ENCODE results near the gene MALRD1. TPM values are rescaled to one million over a fixed set of nuclear protein-coding genes. Genes with fewer than 3 reads are reported as not detected.

MALRD1 gene
- total RNA-seq, 1 donor from 2014 or later, result not detected

DNA sequence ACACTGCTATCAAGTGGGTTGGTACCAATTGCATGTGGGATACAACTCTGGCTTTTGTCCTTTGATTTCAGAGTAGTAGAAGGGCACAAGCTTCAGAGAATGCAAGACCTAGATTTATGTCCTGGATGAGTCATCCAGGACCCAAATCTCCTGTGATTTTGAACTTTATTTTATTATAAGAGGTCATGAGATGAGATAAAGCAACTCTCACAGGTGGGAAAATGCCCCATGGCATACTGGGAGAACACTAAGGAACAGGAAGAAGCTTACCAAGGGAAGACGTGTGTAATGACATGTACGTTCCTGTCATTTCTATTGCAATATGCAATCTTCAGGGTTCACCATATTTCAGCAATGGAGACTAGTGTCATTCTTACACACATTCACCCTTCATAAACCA lies 966 bp downstream of the MALRD1 start:
- no peaks in the 10 kb centered on the region for H3K4me1 Mint-ChIP-seq (ENCODE audit: low read depth)

GRCh38 chr10:19054289-19054835 lies 5.8 kb downstream of the MALRD1 start:
- H3K4me3 Mint-ChIP-seq, result no peak overlapping the region
- H3K27me3 Mint-ChIP-seq (ENCODE audit: insufficient read depth), result peaks cover 1% of the 10 kb centered on the region
- H3K9me3 Mint-ChIP-seq, result peaks cover 4% of the 10 kb centered on the region
- H3K27ac Mint-ChIP-seq, result no peak overlapping the region
- no peaks in the 10 kb centered on the region for H3K36me3 Mint-ChIP-seq (ENCODE audit: low read depth)
- no peak for DNase-seq (ENCODE audit: low spot score)
- H3K4me1 Mint-ChIP-seq (ENCODE audit: low read depth), result no peaks in the 10 kb centered on the region
- intact Hi-C loops (cut with micrococcal nuclease), result no loop called here

More for the DNA sequence above, 966 bp downstream of the MALRD1 start:
- H3K36me3 Mint-ChIP-seq (ENCODE audit: low read depth), result no peaks in the 10 kb centered on the region
- peaks cover 4% of the 10 kb centered on the region for H3K9me3 Mint-ChIP-seq
- no peak overlapping the region for H3K27ac Mint-ChIP-seq
- intact Hi-C loops (cut with micrococcal nuclease), result no loop called here
- no peak overlapping the region for H3K4me3 Mint-ChIP-seq
- DNase-seq (ENCODE audit: low spot score), result no peak
- H3K27me3 Mint-ChIP-seq (ENCODE audit: insufficient read depth), result peaks cover 1% of the 10 kb centered on the region

DNA sequence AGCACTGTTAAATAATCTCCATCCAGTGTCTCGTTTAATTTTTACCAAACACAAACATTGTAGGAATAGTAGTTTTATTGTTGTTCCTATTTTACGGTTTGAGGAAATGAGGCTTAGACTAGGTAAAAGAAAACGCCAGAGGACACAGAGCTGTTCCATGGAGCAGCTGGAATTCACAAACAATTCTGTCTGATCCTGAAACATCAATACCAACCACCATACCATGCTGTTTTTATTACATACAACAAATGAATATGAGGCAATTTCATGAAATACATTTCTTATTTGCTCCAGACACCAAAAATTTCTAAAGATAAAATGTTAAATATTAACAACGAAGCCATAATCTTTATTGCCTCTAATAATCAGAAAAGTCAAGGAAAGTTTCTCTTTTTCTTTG lies 9.4 kb downstream of the MALRD1 start:
- no peaks in the 10 kb centered on the region for H3K36me3 Mint-ChIP-seq (ENCODE audit: low read depth)
- DNase-seq (ENCODE audit: low spot score), result no peak

GRCh38 chr10:19063986-19064385 lies 15.4 kb downstream of the MALRD1 start:
- Mint-ChIP-seq H3K27ac (no peak overlapping the region), H3K4me1 (ENCODE audit: low read depth) (no peaks in the 10 kb centered on the region), H3K27me3 (ENCODE audit: insufficient read depth) (no peaks in the 10 kb centered on the region), H3K4me3 (no peak overlapping the region), H3K36me3 (ENCODE audit: low read depth) (no peaks in the 10 kb centered on the region), H3K9me3 (peaks cover 21% of the 10 kb centered on the region)
- intact Hi-C loops (cut with micrococcal nuclease), result no loop called here
- no peak for DNase-seq (ENCODE audit: low spot score)

More for the DNA sequence above, 9.4 kb downstream of the MALRD1 start:
- no peak overlapping the region for H3K4me3 Mint-ChIP-seq
- H3K4me1 Mint-ChIP-seq (ENCODE audit: low read depth), result no peaks in the 10 kb centered on the region
- intact Hi-C loops (cut with micrococcal nuclease), result no loop called here
- H3K27me3 Mint-ChIP-seq (ENCODE audit: insufficient read depth), result no peaks in the 10 kb centered on the region
- no peak overlapping the region for H3K27ac Mint-ChIP-seq
- H3K9me3 Mint-ChIP-seq, result peaks cover 17% of the 10 kb centered on the region

DNA sequence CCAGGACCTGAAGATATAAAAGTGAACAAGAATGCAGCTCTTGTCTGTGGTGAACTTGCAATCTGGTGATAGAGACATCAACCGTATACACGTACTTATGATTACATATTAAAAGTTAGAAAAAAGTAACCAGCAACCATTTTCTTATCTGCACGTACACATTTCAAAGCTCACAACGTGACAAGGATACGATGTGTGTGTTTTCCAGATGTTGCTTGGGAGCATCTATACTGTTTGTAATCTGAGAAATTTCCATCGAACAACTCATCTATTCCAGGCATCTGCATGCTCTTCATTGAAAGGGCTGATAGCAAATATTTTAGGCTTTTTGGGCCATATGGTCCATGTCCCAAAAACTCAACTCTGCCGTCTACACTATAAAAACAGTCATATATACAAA lies 23.3 kb downstream of the MALRD1 start:
- no peaks in the 10 kb centered on the region for H3K27me3 Mint-ChIP-seq (ENCODE audit: insufficient read depth)
- no peak for DNase-seq (ENCODE audit: low spot score)

GRCh38 chr10:19077276-19077675 lies 28.7 kb downstream of the MALRD1 start:
- DNase-seq (ENCODE audit: low spot score), result no peak
- intact Hi-C loops (cut with micrococcal nuclease), result no loop called here

More for the DNA sequence above, 23.3 kb downstream of the MALRD1 start:
- Mint-ChIP-seq H3K4me1 (ENCODE audit: low read depth) (no peaks in the 10 kb centered on the region), H3K36me3 (ENCODE audit: low read depth) (no peaks in the 10 kb centered on the region), H3K4me3 (no peak overlapping the region), H3K27ac (no peak overlapping the region), H3K9me3 (peaks cover 3% of the 10 kb centered on the region)
- intact Hi-C loops (cut with micrococcal nuclease), result no loop called here

DNA sequence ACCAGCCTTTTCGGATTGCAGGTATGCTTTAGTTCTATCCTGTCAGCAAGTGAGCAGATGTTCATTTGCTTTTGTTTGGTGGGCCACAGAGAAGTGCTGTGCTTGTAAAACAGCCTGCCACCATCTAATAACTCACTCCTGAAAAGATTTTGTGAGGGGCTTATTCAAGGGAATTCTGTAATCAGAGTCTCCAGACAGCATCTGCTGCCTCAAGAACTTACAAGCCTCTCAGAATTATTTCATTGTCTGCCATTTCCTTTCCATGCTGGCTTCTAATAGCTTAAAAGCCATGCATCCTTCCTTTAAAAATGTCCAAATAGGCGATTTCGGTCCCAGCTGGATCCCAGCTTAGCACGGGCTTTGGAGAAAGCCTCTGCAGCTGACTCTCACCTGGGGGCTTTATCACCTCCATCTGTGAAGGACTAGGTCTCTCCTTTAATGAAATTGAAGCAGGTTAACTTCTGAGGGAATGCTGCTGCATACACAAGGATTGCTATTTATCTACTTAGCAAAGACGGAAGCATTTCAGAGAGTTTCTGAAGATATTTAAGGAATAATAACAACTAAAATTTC lies 48.0 kb downstream of the MALRD1 start:
- no peak overlapping the region for H3K4me3 Mint-ChIP-seq
- no peaks in the 10 kb centered on the region for H3K4me1 Mint-ChIP-seq (ENCODE audit: low read depth)
- no peaks in the 10 kb centered on the region for H3K36me3 Mint-ChIP-seq (ENCODE audit: low read depth)
- no peaks in the 10 kb centered on the region for H3K27me3 Mint-ChIP-seq (ENCODE audit: insufficient read depth)
- H3K27ac Mint-ChIP-seq, result no peak overlapping the region
- intact Hi-C loops (cut with micrococcal nuclease), result no loop called here
- H3K9me3 Mint-ChIP-seq, result peaks cover 4% of the 10 kb centered on the region
- DNase-seq (ENCODE audit: low spot score), result no peak

More at GRCh38 chr10:19077276-19077675, 28.7 kb downstream of the MALRD1 start:
- Mint-ChIP-seq H3K4me3 (no peak overlapping the region), H3K27me3 (ENCODE audit: insufficient read depth) (no peaks in the 10 kb centered on the region), H3K4me1 (ENCODE audit: low read depth) (no peaks in the 10 kb centered on the region), H3K36me3 (ENCODE audit: low read depth) (no peaks in the 10 kb centered on the region), H3K27ac (no peak overlapping the region), H3K9me3 (peaks cover 9% of the 10 kb centered on the region)

- Mint-ChIP-seq H3K27ac (no peak overlapping the region), H3K36me3 (ENCODE audit: low read depth) (no peaks in the 10 kb centered on the region), H3K9me3 (peaks cover 4% of the 10 kb centered on the region), H3K4me1 (ENCODE audit: low read depth) (no peaks in the 10 kb centered on the region), H3K27me3 (ENCODE audit: insufficient read depth) (no peaks in the 10 kb centered on the region), H3K4me3 (no peak overlapping the region)
- intact Hi-C loops (cut with micrococcal nuclease), result no loop called here
- DNase-seq (ENCODE audit: low spot score), result no peak
Measured at GRCh38 chr10:19097151-19097550, 48.5 kb downstream of the MALRD1 start.

GRCh38 chr10:19098803-19099202 lies 50.2 kb downstream of the MALRD1 start:
- no peak overlapping the region for H3K4me3 Mint-ChIP-seq
- intact Hi-C loops (cut with micrococcal nuclease), result no loop called here
- H3K4me1 Mint-ChIP-seq (ENCODE audit: low read depth), result no peaks in the 10 kb centered on the region
- peaks cover 4% of the 10 kb centered on the region for H3K9me3 Mint-ChIP-seq
- no peaks in the 10 kb centered on the region for H3K27me3 Mint-ChIP-seq (ENCODE audit: insufficient read depth)
- H3K36me3 Mint-ChIP-seq (ENCODE audit: low read depth), result no peaks in the 10 kb centered on the region
- DNase-seq (ENCODE audit: low spot score), result no peak
- no peak overlapping the region for H3K27ac Mint-ChIP-seq

GRCh38 chr10:19107406-19107805 lies 58.8 kb downstream of the MALRD1 start:
- intact Hi-C loops (cut with micrococcal nuclease), result no loop called here
- DNase-seq (ENCODE audit: low spot score), result no peak
- no peak overlapping the region for H3K4me3 Mint-ChIP-seq
- H3K36me3 Mint-ChIP-seq (ENCODE audit: low read depth), result no peaks in the 10 kb centered on the region
- no peak overlapping the region for H3K27ac Mint-ChIP-seq
- no peaks in the 10 kb centered on the region for H3K4me1 Mint-ChIP-seq (ENCODE audit: low read depth)
- H3K27me3 Mint-ChIP-seq (ENCODE audit: insufficient read depth), result no peaks in the 10 kb centered on the region
- H3K9me3 Mint-ChIP-seq, result peaks cover 18% of the 10 kb centered on the region

GRCh38 chr10:19111501-19112267 lies 63.1 kb downstream of the MALRD1 start:
- no peaks in the 10 kb centered on the region for H3K36me3 Mint-ChIP-seq (ENCODE audit: low read depth)
- no peaks in the 10 kb centered on the region for H3K27me3 Mint-ChIP-seq (ENCODE audit: insufficient read depth)
- DNase-seq (ENCODE audit: low spot score), result no peak
- no peak overlapping the region for H3K27ac Mint-ChIP-seq
- intact Hi-C loops (cut with micrococcal nuclease), result no loop called here
- peaks cover 26% of the 10 kb centered on the region for H3K9me3 Mint-ChIP-seq
- no peaks in the 10 kb centered on the region for H3K4me1 Mint-ChIP-seq (ENCODE audit: low read depth)
- no peak overlapping the region for H3K4me3 Mint-ChIP-seq

GRCh38 chr10:19117438-19117837 lies 68.8 kb downstream of the MALRD1 start:
- H3K4me3 Mint-ChIP-seq, result no peak overlapping the region
- no peaks in the 10 kb centered on the region for H3K4me1 Mint-ChIP-seq (ENCODE audit: low read depth)
- peaks cover 34% of the 10 kb centered on the region for H3K9me3 Mint-ChIP-seq
- intact Hi-C loops (cut with micrococcal nuclease), result no loop called here
- H3K27ac Mint-ChIP-seq, result no peak overlapping the region
- no peaks in the 10 kb centered on the region for H3K27me3 Mint-ChIP-seq (ENCODE audit: insufficient read depth)
- DNase-seq (ENCODE audit: low spot score), result no peak
- H3K36me3 Mint-ChIP-seq (ENCODE audit: low read depth), result no peaks in the 10 kb centered on the region

DNA sequence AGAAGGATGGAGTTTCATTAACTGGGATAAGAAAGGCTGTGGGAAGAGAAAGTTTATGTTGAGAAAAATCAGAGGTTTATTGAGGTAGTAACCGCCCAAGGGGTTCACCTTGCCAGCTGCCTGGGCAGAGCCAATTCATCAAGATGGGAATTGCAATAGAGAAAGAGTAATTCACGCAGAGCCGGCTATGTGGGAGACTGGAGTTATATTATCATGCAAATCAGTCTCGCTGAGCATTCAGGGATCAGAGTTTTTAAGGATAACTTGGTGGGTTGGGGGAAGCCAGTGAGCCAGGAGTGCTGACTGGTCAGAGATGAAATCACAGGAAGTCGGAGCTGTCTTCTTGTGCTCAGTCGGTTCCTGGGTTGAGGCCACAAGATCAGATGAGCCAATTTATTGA lies 70.6 kb downstream of the MALRD1 start:
- Mint-ChIP-seq H3K9me3 (peaks cover 22% of the 10 kb centered on the region), H3K27ac (no peak overlapping the region), H3K27me3 (ENCODE audit: insufficient read depth) (no peaks in the 10 kb centered on the region), H3K4me3 (no peak overlapping the region), H3K36me3 (ENCODE audit: low read depth) (no peaks in the 10 kb centered on the region), H3K4me1 (ENCODE audit: low read depth) (no peaks in the 10 kb centered on the region)
- no peak for DNase-seq (ENCODE audit: low spot score)
- intact Hi-C loops (cut with micrococcal nuclease), result no loop called here
